Measurements from ENCODE around the gene UBC.

Gene UBC

DNA sequence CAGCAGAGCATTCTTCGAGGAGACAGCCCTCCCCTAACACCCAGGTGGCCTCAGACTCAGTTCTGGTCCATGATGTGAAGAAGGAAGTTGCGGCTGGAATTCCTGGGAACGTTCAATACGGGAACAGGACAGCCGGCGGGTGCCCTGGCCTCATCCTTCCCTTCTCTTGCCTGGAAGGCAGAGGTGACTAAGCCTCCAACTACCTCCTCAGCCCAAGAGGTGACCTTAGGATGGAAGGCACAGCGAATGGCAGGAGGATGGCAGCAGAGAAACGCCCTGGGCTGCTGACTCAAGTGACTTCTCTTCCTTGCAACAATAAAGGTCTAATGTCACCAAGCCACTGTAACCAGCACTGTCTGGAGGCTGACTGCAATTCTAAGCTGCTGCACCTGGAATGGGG is 38.4 kb upstream of the UBC start:
- no peak overlapping the region for H3K4me3 ChIP-seq (replicated peaks; ENCODE audit: low read depth, low read length)
- TF ChIP-seq, protein P1, sequence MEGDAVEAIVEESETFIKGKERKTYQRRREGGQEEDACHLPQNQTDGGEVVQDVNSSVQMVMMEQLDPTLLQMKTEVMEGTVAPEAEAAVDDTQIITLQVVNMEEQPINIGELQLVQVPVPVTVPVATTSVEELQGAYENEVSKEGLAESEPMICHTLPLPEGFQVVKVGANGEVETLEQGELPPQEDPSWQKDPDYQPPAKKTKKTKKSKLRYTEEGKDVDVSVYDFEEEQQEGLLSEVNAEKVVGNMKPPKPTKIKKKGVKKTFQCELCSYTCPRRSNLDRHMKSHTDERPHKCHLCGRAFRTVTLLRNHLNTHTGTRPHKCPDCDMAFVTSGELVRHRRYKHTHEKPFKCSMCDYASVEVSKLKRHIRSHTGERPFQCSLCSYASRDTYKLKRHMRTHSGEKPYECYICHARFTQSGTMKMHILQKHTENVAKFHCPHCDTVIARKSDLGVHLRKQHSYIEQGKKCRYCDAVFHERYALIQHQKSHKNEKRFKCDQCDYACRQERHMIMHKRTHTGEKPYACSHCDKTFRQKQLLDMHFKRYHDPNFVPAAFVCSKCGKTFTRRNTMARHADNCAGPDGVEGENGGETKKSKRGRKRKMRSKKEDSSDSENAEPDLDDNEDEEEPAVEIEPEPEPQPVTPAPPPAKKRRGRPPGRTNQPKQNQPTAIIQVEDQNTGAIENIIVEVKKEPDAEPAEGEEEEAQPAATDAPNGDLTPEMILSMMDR (IDR thresholded peaks at IDR 0.05; ENCODE audit: low read depth, low read length, missing control alignments), result no peak
- DNase-seq (ENCODE audit: extremely low read depth, low read depth), result no peak

DNA sequence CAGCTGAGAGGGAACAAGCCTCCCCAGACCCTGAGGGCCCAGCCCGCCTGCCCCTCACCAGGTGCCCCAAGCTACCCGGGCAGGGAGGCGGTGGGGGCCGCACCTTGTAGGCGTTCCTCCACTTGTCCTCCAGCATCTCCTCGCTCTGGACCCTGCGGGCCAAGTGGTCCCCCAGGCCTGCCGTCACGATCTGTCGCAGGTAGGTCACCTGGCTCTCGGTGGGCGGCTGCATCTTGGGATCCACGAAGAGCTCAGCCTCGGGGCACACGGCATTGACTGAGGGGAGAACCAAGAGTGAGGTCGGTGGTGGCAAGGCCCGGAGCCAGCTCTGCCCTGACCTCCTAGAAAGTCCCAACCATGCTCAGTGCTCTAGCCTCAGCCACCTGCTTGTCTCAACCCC is 37.8 kb upstream of the UBC start:
- H3K4me3 ChIP-seq (replicated peaks; ENCODE audit: low read depth, low read length), result no peak overlapping the region
- TF ChIP-seq, protein P1 (IDR thresholded peaks at IDR 0.05; ENCODE audit: low read depth, low read length, missing control alignments), result no peak
- DNase-seq (ENCODE audit: extremely low read depth, low read depth), result no peak

DNA sequence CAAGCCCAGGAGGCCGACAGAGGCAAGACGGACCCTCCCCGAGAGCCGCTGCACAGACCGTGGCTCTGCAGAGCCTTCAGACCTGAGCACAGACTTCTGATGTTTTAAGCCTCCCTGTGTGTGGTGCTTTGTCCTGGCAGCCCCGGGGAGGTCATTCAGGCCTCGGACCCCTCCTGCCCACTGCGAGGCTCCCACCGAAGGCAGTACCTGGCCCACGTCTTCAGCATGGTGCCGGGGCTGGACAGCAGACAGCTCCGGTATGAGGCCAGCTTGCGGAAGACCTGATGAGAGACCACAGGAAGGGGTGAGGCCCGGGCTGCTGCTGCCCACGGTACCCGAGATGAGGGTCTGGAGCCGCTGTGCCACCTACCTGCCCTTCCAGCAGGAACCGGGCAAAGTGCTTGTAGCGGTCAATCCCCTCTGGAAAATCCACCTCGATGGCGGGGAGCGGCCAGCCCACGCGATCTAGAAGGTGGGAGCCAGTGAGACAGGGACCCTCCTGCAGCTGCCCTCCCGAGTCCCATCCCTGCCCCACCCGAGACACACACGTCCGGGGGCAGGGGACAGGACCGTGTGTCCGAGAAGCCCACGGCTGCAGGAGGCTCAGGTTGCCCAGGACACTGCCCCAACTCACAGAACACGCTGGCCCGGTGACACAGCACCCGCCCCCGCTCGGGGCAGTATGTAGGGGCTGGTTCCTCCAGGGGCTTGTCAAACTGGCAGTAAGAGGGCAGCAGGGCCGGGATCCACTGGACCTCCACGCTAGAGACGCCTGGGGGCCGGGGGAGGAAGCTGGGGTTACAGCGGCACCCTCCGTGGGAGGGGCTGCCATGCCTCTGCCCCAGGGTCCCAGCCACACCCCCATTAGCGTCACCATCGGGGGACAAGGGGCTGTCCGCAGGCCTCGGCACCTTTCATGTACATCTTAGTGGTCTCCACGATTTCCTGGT is 35.6 kb upstream of the UBC start:
- H3K4me3 ChIP-seq (replicated peaks; ENCODE audit: low read depth, low read length), result no peak overlapping the region
- DNase-seq (ENCODE audit: extremely low read depth, low read depth), result no peak
- TF ChIP-seq, protein P1 (IDR thresholded peaks at IDR 0.05; ENCODE audit: low read depth, low read length, missing control alignments), result no peak

DNA sequence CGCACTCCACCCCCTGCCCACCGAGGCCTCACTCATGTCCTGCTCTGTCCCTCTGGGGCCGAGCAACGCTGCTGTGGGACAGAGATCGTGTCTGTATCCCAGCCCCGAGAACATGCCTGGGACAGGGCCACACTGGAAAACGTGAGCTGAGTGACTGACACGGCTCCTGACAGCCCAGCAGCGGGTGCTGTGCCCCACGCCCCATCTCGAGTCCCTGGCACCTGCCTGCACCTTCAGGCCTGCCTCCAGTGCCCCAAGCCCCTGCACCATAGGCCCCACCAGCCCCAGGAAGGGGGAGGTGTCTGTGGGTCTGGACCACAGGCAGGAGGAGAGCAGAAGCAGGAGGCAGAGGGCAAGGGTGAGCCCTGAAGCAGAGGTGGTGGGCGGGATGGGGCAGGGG is 34.6 kb upstream of the UBC start:
- DNase-seq (ENCODE audit: extremely low read depth, low read depth), result no peak
- TF ChIP-seq, protein P1 (IDR thresholded peaks at IDR 0.05; ENCODE audit: low read depth, low read length, missing control alignments), result no peak
- H3K4me3 ChIP-seq (replicated peaks; ENCODE audit: low read depth, low read length), result no peak overlapping the region

DNA sequence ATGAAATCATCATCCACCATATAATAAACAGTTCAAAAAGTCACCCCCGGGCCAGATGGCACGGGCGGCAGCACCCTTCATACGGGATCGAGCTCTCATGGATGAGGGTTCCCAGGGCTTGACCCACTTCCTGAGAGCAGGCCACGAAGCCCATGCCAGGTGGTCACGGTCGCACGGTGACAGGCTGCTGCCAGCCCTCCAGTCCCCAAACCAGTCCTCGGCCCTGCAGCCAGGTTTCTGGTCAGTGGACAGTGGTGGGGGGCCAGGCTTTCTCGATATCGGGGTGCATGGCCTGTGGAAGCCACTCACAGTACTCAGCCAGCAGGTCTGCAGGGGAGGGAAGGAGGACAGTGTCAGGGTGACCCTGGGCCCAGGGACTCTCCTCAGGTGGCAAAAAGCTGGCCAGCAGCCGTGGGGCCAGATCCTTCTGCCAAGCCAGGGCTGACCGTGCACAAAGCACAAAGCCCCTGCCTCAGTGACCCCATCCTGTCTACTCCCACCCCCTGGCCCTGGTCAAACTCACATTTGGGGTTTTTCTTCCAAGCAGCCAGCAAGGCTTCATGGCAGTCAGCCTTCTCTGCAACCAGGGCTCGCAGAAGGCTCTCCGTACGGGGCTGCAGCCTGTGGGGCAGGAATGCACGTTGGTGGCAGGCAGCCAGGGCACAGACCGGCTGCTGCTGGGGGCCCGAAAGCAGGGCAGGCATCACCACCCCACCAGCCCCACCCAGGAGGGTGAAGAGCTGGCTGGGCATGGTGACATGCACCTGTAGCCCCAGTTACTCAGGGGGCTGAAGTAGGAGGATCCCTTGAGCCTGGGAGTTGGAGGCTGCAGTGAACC is 33.3 kb upstream of the UBC start:
- DNase-seq (ENCODE audit: extremely low read depth, low read depth), result no peak
- TF ChIP-seq, protein P1 (IDR thresholded peaks at IDR 0.05; ENCODE audit: low read depth, low read length, missing control alignments), result no peak
- no peak overlapping the region for H3K4me3 ChIP-seq (replicated peaks; ENCODE audit: low read depth, low read length)

DNA sequence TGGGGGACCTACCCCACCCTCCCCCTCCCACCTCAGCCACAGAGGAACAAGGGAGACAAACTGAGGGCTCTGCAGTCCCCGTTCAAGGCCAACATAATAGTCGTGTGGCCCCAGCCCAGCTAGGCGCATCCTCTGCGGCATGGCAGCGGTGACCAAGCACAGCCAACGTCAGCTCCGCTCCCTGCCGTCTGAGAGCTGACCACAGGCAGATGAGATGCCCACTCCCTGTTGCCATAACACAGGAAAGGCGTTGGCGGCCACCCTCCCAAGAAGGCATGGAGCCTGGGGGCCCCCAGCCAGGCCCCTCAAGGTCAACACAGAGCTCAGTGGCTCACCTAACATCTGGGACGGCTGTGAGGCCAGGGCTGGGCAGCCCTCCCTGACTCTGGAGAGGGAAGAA is 32.6 kb upstream of the UBC start:
- TF ChIP-seq, protein P1 (IDR thresholded peaks at IDR 0.05; ENCODE audit: low read depth, low read length, missing control alignments), result no peak
- DNase-seq (ENCODE audit: extremely low read depth, low read depth), result no peak

More for the DNA sequence above, 32.6 kb upstream of the UBC start:
- no peak overlapping the region for H3K4me3 ChIP-seq (replicated peaks; ENCODE audit: low read depth, low read length)

Measured in HFF-Myc (cell line).